GM18907 (cell line): ENCODE data around the gene RBFOX2.
"Not testable (repeated sequence)": the region's sequence is repeated elsewhere in the genome, so short reads cannot be mapped to it uniquely, and the experiment has no call there.

Experiments
- ATAC-seq: cut with Tn5 transposase; IDR thresholded peaks from one replicate; pipeline ENCODE4 v1.9.1; 2021; ENCODE audit warnings: mild to moderate bottlenecking, moderate library complexity; ENCODE audit not compliant: unreplicated experiment

Gene RBFOX2

GRCh38 chr22:36028646-36029405, at the start of gene RBFOX2:
Gene RBFOX2 (minus strand): TSS chr22:36028824. CDS start chr22:36028425, 399 bp downstream.
- ATAC-seq: peak; percentile 51

- ATAC-seq: no peak
These were observed 48.6 kb upstream of the RBFOX2 start for GRCh38 chr22:36077271-36077670.

- no peak for ATAC-seq
These were observed 47.1 kb upstream of the RBFOX2 start for GRCh38 chr22:36075724-36076123.

GRCh38 chr22:36075230-36075629, 46.6 kb upstream of the RBFOX2 start:
- no peak for ATAC-seq

- no peak for ATAC-seq
These were observed 44.9 kb upstream of the RBFOX2 start for GRCh38 chr22:36073476-36073875.

GRCh38 chr22:36070645-36071044, 42.0 kb upstream of the RBFOX2 start:
- ATAC-seq: not testable (repeated sequence)

- ATAC-seq: no peak
These were observed 40.7 kb upstream of the RBFOX2 start for GRCh38 chr22:36069368-36069767.

- ATAC-seq: no peak
These were observed 40.2 kb upstream of the RBFOX2 start for GRCh38 chr22:36068776-36069344.

- no peak for ATAC-seq
These were observed 38.6 kb upstream of the RBFOX2 start for GRCh38 chr22:36067235-36067558.

GRCh38 chr22:36065775-36066544, 37.3 kb upstream of the RBFOX2 start:
- ATAC-seq: no peak

GRCh38 chr22:36065462-36065774, 36.8 kb upstream of the RBFOX2 start:
- no peak for ATAC-seq

GRCh38 chr22:36064358-36064757, 35.7 kb upstream of the RBFOX2 start:
- no peak for ATAC-seq

GRCh38 chr22:36056980-36057379, 28.4 kb upstream of the RBFOX2 start:
- ATAC-seq: no peak

GRCh38 chr22:36055376-36056295, 27.0 kb upstream of the RBFOX2 start:
- ATAC-seq: no peak

- not testable (repeated sequence) for ATAC-seq
These were observed 25.8 kb upstream of the RBFOX2 start for GRCh38 chr22:36054446-36054845.

GRCh38 chr22:36053242-36054147, 24.9 kb upstream of the RBFOX2 start:
- ATAC-seq: no peak

GRCh38 chr22:36052505-36052941, 23.9 kb upstream of the RBFOX2 start:
- no peak for ATAC-seq

- no peak for ATAC-seq
These were observed 21.0 kb upstream of the RBFOX2 start for GRCh38 chr22:36049678-36049997.

- no peak for ATAC-seq
These were observed 20.5 kb upstream of the RBFOX2 start for GRCh38 chr22:36048911-36049677.
